H9 (cell line): ENCODE data around the gene SRGAP1. TPM values are rescaled to one million over a fixed set of nuclear protein-coding genes. Genes with fewer than 3 reads are reported as not detected.
A peak's percentile ranks its signal among the peaks of the same experiment; 100 is the strongest.

ENCODE experiments used
- DNase-seq: peaks from one replicate; pipeline ENCODE4 v3.0.0-alpha.2; 2017
- H2AFZ ChIP-seq: one replicate; pipeline ENCODE4 v1.6.1; 2013; ENCODE audit warnings: mild to moderate bottlenecking, low read length, control low read depth, moderate library complexity
- H2AK5ac ChIP-seq: 2 replicates; pipeline ENCODE4 v1.6.1; 2013; ENCODE audit warnings: low read length, control low read depth, mixed read lengths; ENCODE audit not compliant: insufficient read length
- H2BK120ac ChIP-seq: one replicate; pipeline ENCODE4 v1.6.1; 2013; ENCODE audit warnings: low read depth, mild to moderate bottlenecking, low read length, control low read depth, inconsistent platforms; ENCODE audit not compliant: poor library complexity, severe bottlenecking
- H2BK12ac ChIP-seq: 2 replicates; pipeline ENCODE4 v1.6.1; 2013; ENCODE audit warnings: low read length, control low read depth, mixed read lengths, low read depth; ENCODE audit not compliant: insufficient read length
- H2BK15ac ChIP-seq: 2 replicates; pipeline ENCODE4 v1.6.1; 2013; ENCODE audit warnings: low read depth, low read length, control low read depth
- H2BK20ac ChIP-seq: one replicate; pipeline ENCODE4 v1.6.1; 2013; ENCODE audit warnings: low read depth, mild to moderate bottlenecking, low read length, control low read depth, inconsistent platforms; ENCODE audit not compliant: poor library complexity, severe bottlenecking
- H2BK5ac ChIP-seq: 2 replicates; pipeline ENCODE4 v1.6.1; 2013; ENCODE audit warnings: low read length, control low read depth, mixed read lengths; ENCODE audit not compliant: insufficient read length
- H3K14ac ChIP-seq: 2 replicates; pipeline ENCODE4 v1.6.1; 2013; ENCODE audit warnings: low read length, control low read depth; ENCODE audit not compliant: insufficient read depth
- H3K18ac ChIP-seq: 2 replicates; pipeline ENCODE4 v1.6.1; 2013; ENCODE audit warnings: low read depth, mild to moderate bottlenecking, mixed read lengths, low read length, control low read depth; ENCODE audit not compliant: insufficient read length
- H3K23ac ChIP-seq: 2 replicates; pipeline ENCODE4 v1.6.1; 2013; ENCODE audit warnings: low read length, control low read depth, mixed read lengths, low read depth; ENCODE audit not compliant: insufficient read length
- H3K23me2 ChIP-seq: 2 replicates; pipeline ENCODE4 v1.6.1; 2013; ENCODE audit warnings: low read depth, mild to moderate bottlenecking, mixed read lengths, low read length, control low read depth; ENCODE audit not compliant: insufficient read length, poor library complexity, severe bottlenecking
- H3K27ac ChIP-seq: 2 replicates; pipeline ENCODE4 v1.5.1; 2013; ENCODE audit warnings: low read length, control low read depth, mixed read lengths, low read depth; ENCODE audit not compliant: insufficient read length
- H3K27me3 ChIP-seq: 2 replicates; pipeline ENCODE4 v1.6.1; 2013; ENCODE audit warnings: low read length, control low read depth, inconsistent platforms; ENCODE audit not compliant: insufficient read depth
- H3K4ac ChIP-seq: 2 replicates; pipeline ENCODE4 v1.6.1; 2013; ENCODE audit warnings: low read depth, mild to moderate bottlenecking, control low read depth, inconsistent platforms, low read length, moderate library complexity
- H3K4me1 ChIP-seq: 2 replicates; pipeline ENCODE4 v1.6.1; 2013; ENCODE audit warnings: low read length, control low read depth, inconsistent platforms; ENCODE audit not compliant: insufficient read depth
- H3K4me2 ChIP-seq: 2 replicates; pipeline ENCODE4 v1.6.1; 2013; ENCODE audit warnings: low read length, control low read depth, mixed read lengths; ENCODE audit not compliant: insufficient read length, insufficient read depth
- H3K56ac ChIP-seq: 2 replicates; pipeline ENCODE4 v1.6.1; 2013; ENCODE audit warnings: low read depth, mild to moderate bottlenecking, mixed read lengths, low read length, control low read depth; ENCODE audit not compliant: insufficient read length
- H3K79me1 ChIP-seq: 2 replicates; pipeline ENCODE4 v1.6.1; 2013; ENCODE audit warnings: low read depth, mild to moderate bottlenecking, moderate library complexity, low read length, control low read depth, inconsistent platforms; ENCODE audit not compliant: insufficient read depth, poor library complexity, severe bottlenecking
- H3K79me2 ChIP-seq: 2 replicates; pipeline ENCODE4 v1.6.1; 2013; ENCODE audit warnings: low read length, control low read depth, inconsistent platforms; ENCODE audit not compliant: insufficient read depth
- H3K9ac ChIP-seq: 2 replicates; pipeline ENCODE4 v1.6.1; 2013; ENCODE audit warnings: low read length, control low read depth, mixed read lengths; ENCODE audit not compliant: insufficient read length; ENCODE audit errors: extremely low read depth
- H3K9me3 ChIP-seq: one replicate; pipeline ENCODE4 v1.6.1; 2013; ENCODE audit warnings: low read depth, low read length, inconsistent platforms; ENCODE audit not compliant: control insufficient read depth
- H3T11ph ChIP-seq: one replicate; pipeline ENCODE4 v1.6.1; 2013; ENCODE audit warnings: mild to moderate bottlenecking, low read length, control low read depth, inconsistent platforms
- H4K20me1 ChIP-seq: one replicate; pipeline ENCODE4 v1.6.1; 2013; ENCODE audit not compliant: control insufficient read depth, insufficient read length, insufficient read depth
- H4K5ac ChIP-seq: 2 replicates; pipeline ENCODE4 v1.6.1; 2013; ENCODE audit warnings: low read depth, mild to moderate bottlenecking, mixed read lengths, low read length, control low read depth; ENCODE audit not compliant: insufficient read length
- H4K8ac ChIP-seq: replicated peaks from 2 replicates; pipeline ENCODE4 v1.6.1; 2013; ENCODE audit warnings: low read length, control low read depth, mixed read lengths, low read depth; ENCODE audit not compliant: insufficient read length
- H4K91ac ChIP-seq: 2 replicates; pipeline ENCODE4 v1.6.1; 2013; ENCODE audit warnings: low read depth, mild to moderate bottlenecking, moderate library complexity, mixed read lengths, low read length, control low read depth; ENCODE audit not compliant: insufficient read length
- H3K27ac Mint-ChIP-seq, 3 experiments: 2 replicates in 2 of 3; 3 replicates in 1 of 3; pipeline ENCODE4 v1.8.0; 2020 to 2021; ENCODE audit warnings: mixed read lengths in 3 of 3, mild to moderate bottlenecking in 1 of 3, moderate library complexity in 1 of 3
- H3K27me3 Mint-ChIP-seq: 2 replicates; pipeline ENCODE4 v1.8.0; 2021; ENCODE audit warnings: low read depth, mild to moderate bottlenecking, moderate library complexity, mixed read lengths
- H3K36me3 Mint-ChIP-seq, 3 experiments: 2 replicates in 2 of 3; 3 replicates in 1 of 3; pipeline ENCODE4 v1.8.0; 2020 to 2021; ENCODE audit warnings: low read depth in 3 of 3, mixed read lengths in 3 of 3; ENCODE audit not compliant: insufficient read depth in 1 of 3
- H3K4me1 Mint-ChIP-seq, 2 experiments: 2 replicates each; pipeline ENCODE4 v1.8.0; 2020; ENCODE audit warnings: mixed read lengths in 2 of 2
- H3K4me3 Mint-ChIP-seq, 2 experiments: 2 replicates in 1 of 2; 3 replicates in 1 of 2; pipeline ENCODE4 v1.8.0; 2020 to 2021; ENCODE audit warnings: mild to moderate bottlenecking in 2 of 2, mixed read lengths in 2 of 2, moderate library complexity in 1 of 2
- H3K9me3 Mint-ChIP-seq, 2 experiments: 2 replicates in 1 of 2; 3 replicates in 1 of 2; pipeline ENCODE4 v1.8.0; 2020; ENCODE audit warnings: mild to moderate bottlenecking in 2 of 2, mixed read lengths in 2 of 2, moderate library complexity in 1 of 2
- CTCF ChIP-seq: fragments of 200-600 bp; sonication (generic); conservative IDR thresholded peaks from 3 replicates; pipeline ENCODE4 v1.8.0; 2021; ENCODE audit warnings: antibody characterized with exemption, mild to moderate bottlenecking
- WGBS: extraction: QIAGEN DNeasy Blood & Tissue Kit; methylation state at CpG from one replicate; pipeline ENCODE4 v1.1.7; 2013; ENCODE audit warnings: missing lambda C conversion rate, low lambda C conversion rate, mixed read lengths; ENCODE audit not compliant: insufficient read length; ENCODE audit errors: extremely low coverage; 5-methylcytosine and 5-hydroxymethylcytosine counted together
- total RNA-seq: library from RNA; stranded (reverse); gene quantifications from 2 replicates; pipeline ENCODE4 v1.2.1, GENCODE V29; 2021

Gene SRGAP1
- total RNA-seq, 1 experiment from 2014 or later = 4.8 TPM

- Mint-ChIP-seq H3K4me1 (peaks cover 26 to 28% of the 10 kb centered on the region in 2 experiments), H3K36me3 (no peaks in the 10 kb centered on the region), H3K9me3 (no peaks in the 10 kb centered on the region), H3K4me3 (no peak overlapping the region), H3K27me3 (no peaks in the 10 kb centered on the region), H3K27ac (peak overlapping the region in 2 of 3 experiments; percentile 2 to 18; a peak in 1 of 7 replicates)
- Histone ChIP-seq H3K4me2 (no peak overlapping the region), H2BK20ac (no peak overlapping the region), H3T11ph (no peak overlapping the region), H3K56ac (no peak overlapping the region), H2BK120ac (no peak overlapping the region), H3K4me1 (peaks cover 8% of the 10 kb centered on the region; the same call in 1 of the 2 replicates), H2AK5ac (no peak overlapping the region), H4K8ac (no peak overlapping the region), H4K5ac (no peak overlapping the region), H2AFZ (no peak overlapping the region), H3K18ac (no peak overlapping the region), H3K23ac (no peak overlapping the region), H2BK5ac (no peak overlapping the region), H3K27ac (no peak overlapping the region), H3K79me2 (no peaks in the 10 kb centered on the region), H3K27me3 (no peaks in the 10 kb centered on the region), H3K9ac (no peak overlapping the region), H3K4ac (no peak overlapping the region), H2BK15ac (no peak overlapping the region), H4K91ac (no peak overlapping the region), H3K23me2 (no peaks in the 10 kb centered on the region), H3K79me1 (no peaks in the 10 kb centered on the region), H4K20me1 (no peaks in the 10 kb centered on the region), H2BK12ac (no peak overlapping the region), H3K14ac (no peak overlapping the region), H3K9me3 (no peaks in the 10 kb centered on the region)
- WGBS = 100% methylated on average over 2 of the region's 6 CpGs
- TF ChIP-seq CTCF = no peak
- no peak for DNase-seq
Measured at GRCh38 chr12:63918800-63919300, 74.3 kb downstream of the SRGAP1 start.
